ENCODE measurements around the gene TMEM150A.
"Not testable (repeated sequence)": the region's sequence is repeated elsewhere in the genome, so short reads cannot be mapped to it uniquely, and the experiment has no call there.

TMEM150A gene

DNA sequence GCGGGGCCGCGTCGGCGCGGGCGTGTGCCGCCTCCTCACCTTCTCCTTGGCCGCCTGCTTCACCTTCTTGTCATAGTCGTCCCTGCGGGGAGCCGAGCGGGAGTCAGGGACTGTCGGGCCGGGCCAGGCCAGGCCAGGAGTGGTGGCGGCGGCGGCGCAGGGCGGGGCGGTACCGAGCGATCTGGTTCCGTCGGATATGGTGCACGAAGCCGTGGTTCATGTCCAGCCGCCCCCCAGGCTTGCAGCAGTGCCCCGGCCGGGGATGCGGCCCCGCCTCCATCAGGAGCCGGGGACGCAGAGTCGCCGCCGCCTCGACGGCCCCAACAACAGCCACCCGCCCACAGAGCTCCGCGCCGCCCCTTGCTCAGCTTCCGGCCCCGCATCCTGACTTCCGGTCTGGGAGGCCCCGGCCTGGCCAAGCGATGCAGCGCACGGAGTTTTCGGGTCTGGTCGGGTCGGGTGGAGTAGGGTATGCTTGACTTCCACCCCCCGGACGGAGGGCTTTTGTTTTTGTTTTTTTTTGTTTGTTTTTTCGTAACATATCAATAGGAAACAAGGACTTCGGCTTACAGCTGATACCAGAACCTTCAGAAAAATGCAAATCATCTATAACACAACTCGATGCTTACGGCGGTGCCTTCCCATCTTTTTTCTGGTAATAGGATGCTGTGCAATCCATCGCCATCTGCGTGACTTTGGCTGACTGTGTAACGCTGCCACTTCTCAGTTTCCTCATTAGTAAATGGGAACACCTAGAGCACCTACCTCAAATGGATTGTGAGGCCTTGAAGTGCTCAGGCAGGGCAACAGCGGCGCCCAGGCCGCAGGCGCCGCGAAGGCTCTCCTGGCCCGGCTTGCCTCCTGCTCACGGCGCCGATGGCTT is 9.4 kb upstream of the TMEM150A start, which contains the start of gene C2orf68:
TSS of gene C2orf68 (minus strand) at position 362 of the 883 bp plus-strand sequence. CDS start at position 280, 82 bp downstream.
- DNase-seq: peak; percentile 92

DNA sequence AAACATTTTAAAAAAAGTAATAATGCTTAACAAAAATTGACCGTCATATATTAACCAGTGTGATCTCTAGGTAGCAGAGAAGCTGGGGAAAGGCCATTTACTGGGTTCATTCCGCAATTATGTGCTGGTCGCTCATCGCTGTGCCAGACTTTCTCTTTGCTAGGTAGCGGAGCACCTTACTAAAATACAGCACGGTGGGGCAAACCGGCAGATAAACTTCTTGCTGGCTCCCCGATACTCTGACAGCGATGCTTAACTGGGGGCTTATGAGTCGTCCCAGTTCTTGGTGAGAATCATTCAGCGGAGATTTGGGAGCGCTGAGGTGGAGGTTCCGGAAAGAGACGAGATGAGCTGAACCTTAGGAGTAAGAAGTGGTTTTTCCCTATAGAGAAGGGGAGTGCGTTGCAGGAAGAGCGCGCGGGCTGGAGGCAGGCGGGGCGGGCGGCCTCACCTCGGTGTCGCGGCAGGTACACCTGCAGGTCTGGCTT is 8.8 kb upstream of the TMEM150A start:
- no peak for DNase-seq

DNA sequence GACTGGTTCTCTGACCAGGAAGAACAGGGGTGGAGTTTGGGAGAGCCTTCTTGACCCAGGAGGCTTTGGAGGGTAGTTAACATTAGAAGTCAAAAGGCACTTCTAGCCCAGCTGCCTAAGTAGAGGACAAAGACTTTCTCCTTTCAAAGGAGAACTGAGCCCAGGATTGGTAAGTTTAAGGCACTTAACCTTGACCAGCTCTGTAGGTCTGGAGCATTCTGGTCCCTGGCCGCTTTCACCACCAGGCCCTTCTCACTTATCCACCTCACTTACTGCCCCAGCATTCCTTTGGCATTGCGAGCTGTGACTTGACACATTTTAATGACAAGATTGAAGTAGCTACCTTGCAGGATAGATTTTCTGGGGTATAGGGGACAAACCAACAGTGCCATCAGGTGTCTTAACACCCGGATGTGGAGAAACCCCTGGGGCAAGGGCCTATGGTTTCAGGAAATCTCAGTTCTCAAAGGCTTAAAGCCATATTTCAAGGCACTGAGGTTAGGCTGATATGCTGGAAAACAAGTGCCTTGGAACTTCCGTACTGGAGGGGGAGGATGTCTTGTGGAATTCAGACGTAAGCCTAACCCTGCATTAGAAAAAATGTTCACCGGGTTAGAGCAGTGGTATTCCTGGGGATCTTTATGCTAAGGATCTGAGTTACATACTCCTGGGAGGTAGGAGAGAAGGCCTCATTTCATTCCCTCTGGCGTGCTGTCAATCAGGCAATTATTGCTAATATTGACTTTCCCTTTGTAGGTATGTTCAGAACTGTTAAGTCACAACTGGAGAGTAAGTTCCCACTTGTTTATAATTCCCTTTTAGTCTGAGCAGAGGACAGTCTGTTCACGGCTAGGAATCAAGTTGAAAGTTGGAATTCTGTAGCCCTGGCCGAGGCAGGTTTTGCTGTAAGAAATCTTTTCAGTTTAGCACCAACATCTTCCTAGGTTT is 5.0 kb upstream of the TMEM150A start:
- DNase-seq: no peak

DNA sequence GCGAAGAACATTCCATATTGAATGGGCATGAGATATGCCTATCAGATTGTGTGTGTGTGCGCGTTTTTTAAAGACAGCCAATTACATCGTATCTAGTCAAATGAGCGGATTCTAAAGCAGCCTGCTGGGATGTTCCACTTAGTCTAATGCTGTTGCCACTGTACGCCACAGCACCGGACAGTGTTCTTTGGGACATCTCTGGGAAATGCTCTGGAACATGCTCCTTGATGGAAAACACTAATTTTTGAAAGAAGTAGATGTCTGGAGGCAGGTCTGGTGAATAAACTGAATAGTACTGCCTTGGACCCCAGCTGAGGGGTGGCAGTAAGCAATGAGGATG is 3.6 kb upstream of the TMEM150A start:
- no peak for DNase-seq

DNA sequence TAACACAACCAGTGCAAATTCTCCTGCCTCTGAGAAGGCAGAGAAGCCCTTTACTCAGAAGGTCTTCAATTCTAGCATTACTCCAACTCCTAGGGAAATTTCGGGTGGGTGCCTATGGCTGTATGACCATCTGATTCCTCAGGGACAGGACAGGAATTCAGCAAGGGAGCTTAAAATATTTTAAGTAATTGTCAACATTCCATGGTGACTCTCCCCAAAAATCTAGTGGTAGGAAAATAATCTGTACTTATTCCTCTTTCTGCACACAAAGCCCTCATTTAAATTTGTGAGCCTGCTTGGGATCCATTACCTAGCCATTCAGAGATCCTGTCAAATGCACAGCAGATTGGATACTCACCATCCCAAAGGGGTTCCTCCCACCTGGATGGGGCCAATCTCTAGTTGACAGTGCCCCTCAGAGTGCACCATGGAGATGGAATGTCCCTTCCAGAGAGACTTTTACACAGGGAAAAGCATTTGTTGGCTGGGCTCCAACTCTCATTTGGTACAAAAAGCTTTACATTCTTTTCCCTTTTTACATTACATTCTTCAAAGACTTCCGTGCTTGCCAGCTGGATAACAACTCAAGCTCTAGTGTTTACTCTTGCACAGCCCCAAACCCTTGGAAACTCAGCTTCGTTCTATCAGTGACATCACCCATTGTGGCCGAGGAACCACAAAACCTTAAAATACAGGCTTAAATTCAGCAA is 3.1 kb upstream of the TMEM150A start:
- DNase-seq: no peak

DNA sequence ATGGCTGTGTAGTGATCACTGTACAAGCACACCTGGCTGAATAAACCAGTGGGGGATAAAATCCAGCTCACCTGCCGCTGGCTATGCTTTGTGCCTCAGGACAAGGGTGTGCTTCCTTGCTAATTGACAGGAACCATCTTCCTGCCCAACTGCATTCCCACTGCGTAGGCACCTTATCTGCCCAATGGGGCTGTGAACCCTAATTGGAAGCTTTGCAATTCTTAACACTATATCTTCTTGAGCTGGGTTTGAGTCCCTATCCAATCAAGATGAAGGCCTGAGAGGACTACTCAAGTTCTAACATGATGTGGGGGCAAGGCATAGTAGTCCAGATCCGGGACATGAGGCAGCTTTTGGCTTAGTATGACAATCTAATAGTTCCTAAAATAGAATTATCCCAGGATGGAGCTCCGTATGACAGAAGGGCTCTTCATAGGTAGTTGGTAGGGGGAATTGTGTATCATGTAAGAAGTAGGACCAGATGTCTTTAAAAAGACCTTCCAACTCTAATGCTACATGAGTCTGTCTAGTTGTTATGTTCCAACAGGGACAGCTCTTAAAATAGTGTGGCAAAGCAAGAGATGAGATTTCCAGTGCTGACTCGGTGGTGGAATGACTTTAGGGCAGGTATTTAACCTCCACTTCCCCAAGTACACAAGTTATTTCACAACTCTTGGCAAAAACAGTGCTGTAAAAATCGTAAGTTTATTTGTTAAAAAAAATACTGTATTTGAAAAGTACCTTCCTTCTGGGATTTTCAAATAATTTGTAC is 2.3 kb upstream of the TMEM150A start:
- no peak for DNase-seq

DNA sequence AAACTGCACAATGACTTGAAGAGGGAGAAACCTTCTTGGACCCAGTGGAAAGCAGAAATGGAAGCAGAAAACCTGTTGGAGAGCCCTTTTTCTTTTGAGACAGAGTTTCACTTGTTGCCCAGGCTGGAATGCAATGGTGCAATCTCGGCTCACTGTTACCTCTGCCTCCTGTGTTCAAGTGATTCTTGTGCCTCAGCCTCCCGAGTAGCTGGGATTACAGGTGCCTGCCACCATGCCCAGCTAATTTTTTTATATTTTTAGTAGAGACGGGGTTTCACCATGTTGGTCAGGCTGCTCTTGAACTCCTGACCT is 1.6 kb upstream of the TMEM150A start:
- DNase-seq: not testable (repeated sequence)

DNA sequence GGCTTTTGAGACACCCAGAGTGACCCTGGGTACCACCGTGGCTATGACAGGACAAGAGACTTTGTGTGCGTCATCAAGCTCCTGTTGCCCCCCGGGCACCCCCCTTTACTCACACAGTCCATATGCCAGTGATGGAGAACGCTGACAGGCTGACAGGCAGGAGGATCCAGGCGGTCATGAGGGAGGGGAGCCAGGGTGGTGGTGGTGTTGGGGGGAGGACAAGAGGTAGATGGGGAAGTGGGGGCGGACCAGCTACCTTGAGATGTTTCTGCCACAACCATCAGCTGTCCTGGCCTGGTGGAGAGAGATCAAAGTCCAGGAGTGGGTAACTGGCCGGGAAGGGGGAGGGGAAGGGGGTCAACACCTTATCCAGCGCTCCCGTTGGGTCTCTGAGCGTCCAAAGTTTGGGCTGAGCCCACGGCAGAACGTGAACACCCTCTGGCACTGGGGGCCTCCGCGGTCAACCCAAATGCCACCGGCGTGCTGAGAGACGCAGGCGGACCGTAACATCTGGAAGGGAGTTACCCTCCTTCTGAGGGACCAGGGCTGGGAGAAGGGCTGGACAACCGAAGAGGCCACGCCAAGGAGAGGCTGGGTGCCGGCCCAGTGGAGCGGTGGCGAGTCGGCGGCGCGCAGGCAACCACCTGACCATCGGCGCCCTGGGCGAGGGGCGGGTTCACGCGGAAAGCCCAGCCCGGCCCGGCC is 575 bp downstream of the TMEM150A start:
- DNase-seq: no peak

DNA sequence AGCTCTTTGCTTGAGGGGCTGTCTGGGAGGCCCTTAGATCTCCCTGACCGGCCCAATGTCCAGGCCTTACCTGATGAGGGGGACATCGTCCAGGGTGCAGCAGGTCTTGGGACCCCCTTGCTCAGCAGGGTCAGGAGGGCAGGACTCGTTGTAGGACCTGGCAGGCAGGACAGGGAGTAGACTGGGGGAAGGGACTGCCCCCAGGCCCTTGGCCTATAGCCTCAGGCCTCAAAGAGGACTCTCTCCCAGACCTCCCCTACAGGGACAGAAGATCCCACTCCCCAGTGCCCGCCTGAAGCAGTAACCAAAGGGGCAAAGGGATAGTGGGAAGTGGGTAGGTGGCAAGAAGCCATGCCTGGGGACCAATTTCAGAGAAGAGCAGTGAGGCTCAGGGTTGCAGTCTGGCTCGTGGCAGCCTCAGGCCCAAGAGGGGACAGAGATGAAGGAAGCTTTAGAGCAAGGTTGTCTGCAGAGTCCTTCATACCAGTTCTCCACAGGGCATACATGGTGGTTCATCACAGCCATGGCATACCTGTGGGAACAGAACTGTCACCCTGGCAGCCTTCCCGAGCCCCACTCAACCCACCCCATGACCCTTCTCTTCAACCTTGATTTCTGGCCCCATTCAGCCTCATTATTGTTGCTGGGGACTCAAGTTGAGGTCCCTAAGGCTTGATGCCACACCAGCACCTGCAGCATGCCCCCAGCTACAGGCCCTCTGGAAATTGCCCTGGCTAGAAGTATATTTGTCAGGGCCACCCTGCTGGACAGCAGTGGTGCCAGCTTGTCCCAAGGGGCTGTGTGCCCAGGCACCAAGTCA is 1.3 kb downstream of the TMEM150A start:
- DNase-seq: no peak

DNA sequence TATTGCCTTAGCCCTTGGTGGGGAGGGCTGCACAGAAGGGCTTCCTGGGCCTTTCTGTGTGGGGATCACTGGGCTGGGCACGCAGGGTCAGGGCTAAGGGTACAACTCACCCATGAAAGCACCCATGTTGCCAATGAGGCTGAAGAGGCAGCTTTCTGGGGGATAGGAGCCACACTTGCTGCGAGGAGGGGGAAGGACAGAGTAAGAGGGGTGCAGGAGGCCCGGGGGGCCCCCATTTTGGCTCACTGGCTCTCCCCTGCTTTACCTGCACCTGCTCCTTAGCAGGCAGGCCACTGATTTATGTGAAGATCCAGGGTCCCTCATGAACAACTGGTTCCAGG is 2.3 kb downstream of the TMEM150A start:
- DNase-seq: no peak

DNA sequence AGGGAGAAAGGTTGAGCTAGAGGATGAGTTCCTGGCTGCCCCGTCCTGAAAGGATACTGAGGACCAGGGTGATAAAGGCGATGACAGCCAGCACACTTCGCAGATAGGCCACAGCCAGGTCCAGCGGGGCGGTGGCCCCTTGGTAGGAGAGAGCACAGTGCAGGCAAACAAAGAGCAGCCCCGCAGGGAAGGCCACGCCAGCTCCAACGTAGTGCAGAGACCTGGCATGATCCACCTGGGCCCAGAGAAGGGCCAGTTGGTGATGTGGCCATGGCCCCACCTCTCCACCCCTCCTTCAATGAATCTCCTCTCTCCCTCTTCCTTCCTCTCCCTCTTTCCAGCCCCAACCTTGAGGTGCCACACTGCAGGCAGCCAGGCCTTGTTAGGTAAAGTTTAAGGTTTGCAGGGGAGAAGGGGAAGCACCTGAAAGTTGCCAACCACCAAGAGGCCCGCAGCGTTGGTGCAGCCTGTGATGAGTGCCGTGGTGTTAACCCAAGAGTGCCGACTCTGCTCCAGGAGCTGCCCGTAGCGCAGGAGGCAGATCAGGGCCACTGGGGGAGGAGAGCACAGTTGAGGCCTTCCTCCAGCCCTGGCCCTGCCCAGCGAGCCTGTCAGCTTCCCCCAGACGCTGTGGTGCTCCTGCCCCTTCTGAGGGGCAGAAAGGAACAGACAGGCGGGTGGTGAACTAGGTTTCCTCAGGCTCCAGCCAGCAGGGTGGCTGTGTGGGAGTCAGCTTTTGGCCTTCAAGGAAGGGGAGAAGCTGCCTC is 2.8 kb downstream of the TMEM150A start:
- DNase-seq: no peak

DNA sequence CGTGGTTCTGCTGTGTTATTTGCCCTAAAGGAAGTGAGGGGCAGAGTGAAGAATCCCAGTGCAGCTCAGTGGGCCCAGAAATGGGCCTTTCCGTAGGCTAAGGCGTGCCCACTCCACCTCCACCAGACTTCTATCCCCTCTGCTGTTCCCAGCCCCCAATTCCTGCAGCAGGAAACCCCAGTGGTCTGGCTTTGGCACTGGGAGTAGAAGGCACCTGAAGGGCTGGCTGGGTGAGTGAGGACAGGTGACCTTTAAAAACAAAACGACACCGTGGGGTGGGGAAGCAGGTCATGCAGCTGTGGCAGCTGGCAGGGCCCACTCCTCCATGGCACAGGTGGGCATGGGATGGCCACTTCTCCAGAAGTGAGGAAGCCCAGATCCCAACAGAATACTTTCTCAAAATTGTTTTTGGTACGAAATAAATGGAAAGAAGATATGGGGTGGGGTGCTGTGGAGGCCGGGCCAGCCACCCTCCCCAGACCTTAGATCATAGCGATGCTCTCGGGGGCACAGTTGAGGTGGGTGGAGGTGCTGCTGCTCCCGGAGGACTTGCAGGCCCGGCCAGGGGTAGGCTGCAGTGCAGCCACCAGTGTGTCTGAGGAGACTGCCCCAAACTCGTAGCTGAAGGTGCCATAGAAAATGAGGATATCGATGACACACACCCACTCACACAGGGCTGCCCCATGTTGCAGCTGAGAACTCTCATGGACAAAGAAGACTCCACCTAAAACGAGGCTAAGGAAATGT is 3.7 kb downstream of the TMEM150A start:
- DNase-seq: no peak

DNA sequence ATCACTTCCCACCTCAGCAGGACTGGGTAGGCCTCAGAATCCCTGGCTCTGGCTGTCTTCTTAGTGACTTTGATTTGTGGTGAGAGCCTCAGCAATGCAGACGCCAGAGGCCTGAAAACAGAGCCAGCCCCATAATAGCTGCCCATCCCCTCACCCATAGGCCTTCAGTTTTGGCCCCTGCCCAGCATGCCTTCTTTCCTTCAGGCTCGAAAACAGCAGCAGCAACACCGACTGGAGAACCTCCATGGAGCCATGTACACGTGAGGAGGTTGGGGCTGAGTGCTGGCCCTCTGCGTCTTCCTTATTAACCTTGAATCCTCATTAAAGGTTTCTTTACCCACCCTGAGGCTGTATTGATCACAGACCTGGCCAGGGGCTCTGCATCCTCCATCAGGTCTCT is 5.3 kb downstream of the TMEM150A start:
- no peak for DNase-seq

DNA sequence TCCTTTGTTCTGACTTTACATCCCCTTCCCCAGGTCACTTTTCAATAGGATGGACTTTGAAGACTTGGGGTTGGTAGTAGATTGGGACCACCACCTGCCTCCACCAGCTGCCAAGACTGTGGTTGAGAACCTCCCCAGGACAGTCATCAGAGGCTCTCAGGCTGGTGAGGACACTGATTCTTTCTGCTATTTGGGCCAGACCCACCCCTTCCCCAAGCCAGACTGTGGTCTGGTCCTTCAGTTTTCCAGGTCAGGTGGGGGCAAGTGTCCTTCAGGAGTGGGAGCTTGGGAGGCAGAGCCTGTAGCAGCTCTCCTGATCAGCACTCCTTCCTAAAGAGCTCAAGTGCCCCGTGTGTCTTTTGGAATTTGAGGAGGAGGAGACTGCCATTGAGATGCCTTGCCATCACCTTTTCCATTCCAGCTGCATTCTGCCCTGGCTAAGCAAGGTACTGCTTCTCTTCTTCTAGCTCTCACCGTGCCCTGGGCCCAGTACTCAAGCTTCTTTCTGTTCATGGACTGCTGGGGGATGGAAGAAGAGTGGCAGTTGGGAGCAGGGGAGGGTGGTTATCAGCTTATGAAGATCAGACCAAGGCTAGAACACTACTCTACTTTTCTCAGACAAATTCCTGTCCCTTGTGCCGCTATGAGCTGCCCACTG is 5.9 kb downstream of the TMEM150A start:
- no peak for DNase-seq

DNA sequence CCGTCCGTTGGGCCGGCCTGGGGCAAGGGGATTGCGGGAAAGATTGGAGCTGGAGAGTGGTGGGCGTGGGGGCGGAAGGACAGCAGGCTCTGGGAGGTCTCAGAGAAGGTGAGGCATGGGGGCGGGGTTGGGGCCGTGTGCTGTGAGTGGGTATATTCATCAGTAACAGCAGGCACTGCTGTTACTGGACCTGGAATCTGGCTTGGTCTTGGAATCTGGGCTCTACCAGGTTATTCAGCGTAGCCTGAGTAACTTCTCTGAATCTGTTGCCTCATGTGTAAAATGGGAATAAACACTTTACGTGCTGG is 6.5 kb downstream of the TMEM150A start:
- no peak for DNase-seq

DNA sequence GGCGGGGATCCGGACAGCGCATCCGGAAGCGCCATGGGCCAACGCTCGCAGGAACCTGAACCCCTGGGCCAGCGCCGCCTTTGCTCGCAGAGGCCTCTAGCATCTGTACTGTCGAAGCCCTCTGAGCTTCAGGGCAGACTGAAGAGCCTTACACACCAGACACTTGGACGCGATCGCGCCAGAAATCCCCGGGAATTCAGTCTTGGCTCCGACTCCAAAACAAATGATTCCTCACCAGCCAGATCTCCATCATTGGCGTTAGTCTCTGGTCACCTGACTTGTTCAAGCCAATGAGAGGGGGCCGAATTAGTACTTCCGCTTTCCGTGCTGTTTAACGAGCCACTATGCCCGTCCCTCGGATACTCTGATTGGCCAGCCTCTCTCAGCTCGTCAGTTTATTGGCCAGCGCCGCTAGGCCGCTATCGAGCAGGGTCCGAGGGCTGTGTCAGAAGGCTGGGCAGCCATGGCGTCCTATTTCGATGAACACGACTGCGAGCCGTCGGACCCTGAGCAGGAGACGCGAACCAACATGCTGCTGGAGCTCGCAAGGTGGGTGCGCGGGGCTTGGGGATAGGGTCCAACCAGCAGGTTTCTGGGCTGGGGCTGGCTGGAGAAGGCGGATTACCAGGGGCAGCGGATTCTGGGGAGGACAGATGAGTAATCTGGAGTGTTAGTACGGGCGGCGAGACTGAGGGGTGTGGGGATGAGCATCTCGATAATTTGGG is 7.0 kb downstream of the TMEM150A start, which contains the start of gene RNF181:
TSS of gene RNF181 (plus strand) at position 445 of the 725 bp plus-strand sequence. CDS start at position 464, 19 bp downstream.
- peak; percentile 98 for DNase-seq

DNA sequence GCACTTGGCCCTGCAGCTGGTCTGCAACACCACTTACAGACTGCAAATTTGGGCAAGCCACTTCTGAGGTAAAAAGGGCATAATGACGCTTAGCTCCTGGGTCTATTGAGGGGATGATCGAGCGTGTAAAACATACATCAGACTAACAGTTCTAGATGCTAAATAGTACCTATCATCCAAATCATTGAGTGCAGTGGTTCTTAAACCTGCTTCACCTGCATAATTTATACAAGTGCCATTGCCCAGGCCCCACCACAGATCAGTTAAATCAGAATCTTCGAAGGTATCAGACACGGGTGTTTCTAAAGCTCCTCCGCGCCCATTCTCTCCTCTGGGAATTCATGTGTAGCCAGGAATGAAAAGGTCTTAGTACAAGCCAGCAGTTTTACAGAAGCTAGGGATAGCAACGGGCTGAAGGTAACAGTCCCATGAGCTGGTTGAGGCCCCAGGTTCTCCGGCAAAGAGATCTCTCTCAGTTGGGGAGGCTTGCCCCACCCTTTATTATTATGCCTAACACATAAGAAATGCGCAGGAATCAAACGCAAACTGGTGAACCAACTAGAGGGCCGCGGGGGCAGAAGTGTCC is 7.7 kb downstream of the TMEM150A start:
- no peak for DNase-seq

DNA sequence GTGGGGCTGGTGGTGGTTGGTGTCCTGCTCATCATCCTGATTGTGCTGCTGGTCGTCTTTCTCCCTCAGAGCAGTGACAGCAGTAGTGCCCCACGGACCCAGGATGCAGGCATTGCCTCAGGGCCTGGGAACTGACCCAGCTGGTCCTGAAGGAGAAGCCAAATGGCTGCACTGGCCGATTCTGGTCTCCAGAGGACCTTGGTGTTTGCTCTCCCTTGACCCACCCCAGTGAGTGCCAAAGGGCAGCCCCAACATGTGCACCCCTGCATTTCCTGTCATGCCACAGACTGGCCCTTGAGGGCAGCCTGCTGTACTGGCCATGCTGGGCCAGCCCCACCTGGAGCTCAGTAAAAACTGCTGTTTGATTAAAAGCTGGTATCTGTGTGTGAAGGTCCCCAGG is 9.5 kb downstream of the TMEM150A start:
- no peak for DNase-seq
